PC-3 (cell line): ENCODE data around the gene NNMT. TPM values are rescaled to one million over a fixed set of nuclear protein-coding genes. Genes with fewer than 3 reads are reported as not detected.
A peak's percentile ranks its signal among the peaks of the same experiment; 100 is the strongest.

Experiments used
- ATAC-seq: fragments of 200-7000 bp; cut with Tn5 transposase; 2 replicates; pipeline ENCODE4 v1.9.1; 2020; ENCODE audit warnings: mild to moderate bottlenecking, moderate library complexity
- BruUV-seq: library from RNA; stranded (reverse); fragments of 400-500 nt; replicated peaks from 2 replicates; lab custom pipeline; 2021; lab: Mats Ljungman, UMichigan
- CTCF ChIA-PET: fragments of 300-600 bp; sonication (Branson Sonifier 250); formaldehyde crosslinking; loops from one replicate; lab custom pipeline; 2022; ENCODE audit warnings: antibody characterized with exemption; lab: Charles Lee
- POLR2A ChIA-PET: fragments of 300-600 bp; sonication (Branson Sonifier 250); formaldehyde crosslinking; loops from one replicate; lab custom pipeline; 2022; ENCODE audit warnings: antibody characterized with exemption; ENCODE audit not compliant: unreplicated experiment; lab: Charles Lee
- DNase-seq: peaks from one replicate; pipeline ENCODE4 v3.0.0-alpha.2; 2015
- H2AFZ ChIP-seq: fragments of 300-600 bp; sonication (generic); 2 replicates; pipeline ENCODE4 v1.6.0; 2016; ENCODE audit warnings: antibody characterized with exemption, low read length
- H3F3A ChIP-seq: fragments of 300-600 bp; sonication (generic); one replicate; pipeline ENCODE4 v1.6.0; 2017; ENCODE audit warnings: antibody characterized with exemption, low read length, control low read depth, mild to moderate bottlenecking; ENCODE audit not compliant: unreplicated experiment
- H3K27ac ChIP-seq: fragments of 300-600 bp; sonication (generic); 2 replicates; pipeline ENCODE4 v1.5.1; 2016; ENCODE audit warnings: mild to moderate bottlenecking, low read length
- H3K27me3 ChIP-seq: fragments of 300-600 bp; sonication (generic); 2 replicates; pipeline ENCODE4 v1.6.1; 2016; ENCODE audit warnings: low read length, mixed read lengths
- H3K36me3 ChIP-seq: fragments of 300-600 bp; sonication (generic); 2 replicates; pipeline ENCODE4 v1.6.1; 2016; ENCODE audit warnings: low read depth, mixed run types, low read length, mixed read lengths
- H3K4me1 ChIP-seq: fragments of 300-600 bp; sonication (generic); 2 replicates; pipeline ENCODE4 v1.5.1; 2016; ENCODE audit warnings: low read length; ENCODE audit not compliant: insufficient read depth
- H3K4me2 ChIP-seq: fragments of 300-600 bp; sonication (generic); 2 replicates; pipeline ENCODE4 v1.6.0; 2016; ENCODE audit warnings: low read length
- H3K4me3 ChIP-seq: fragments of 300-600 bp; sonication (generic); 2 replicates; pipeline ENCODE4 v1.5.1; 2016; ENCODE audit warnings: mild to moderate bottlenecking, low read length, mixed read lengths
- H3K79me2 ChIP-seq: fragments of 300-600 bp; sonication (generic); 2 replicates; pipeline ENCODE4 v1.6.1; 2017; ENCODE audit warnings: low read length, mixed read lengths
- H3K9ac ChIP-seq: fragments of 300-600 bp; sonication (generic); 2 replicates; pipeline ENCODE4 v1.6.0; 2016; ENCODE audit warnings: mild to moderate bottlenecking, low read length
- H3K9me2 ChIP-seq: fragments of 300-600 bp; sonication (generic); replicated peaks from 2 replicates; pipeline ENCODE4 v1.6.1; 2016; ENCODE audit warnings: mixed run types, low read length, mixed read lengths
- H3K9me3 ChIP-seq: fragments of 300-600 bp; sonication (generic); 2 replicates; pipeline ENCODE4 v1.6.1; 2016; ENCODE audit warnings: low read length, mixed read lengths
- H4K20me1 ChIP-seq: fragments of 300-600 bp; sonication (generic); 2 replicates; pipeline ENCODE4 v1.6.1; 2016; ENCODE audit warnings: low read length, mixed read lengths
- CTCF ChIP-seq: fragments of 300-600 bp; sonication (generic); conservative IDR thresholded peaks from 2 replicates; pipeline ENCODE4 v1.5.1; 2017; ENCODE audit warnings: antibody characterized with exemption, low read depth, mild to moderate bottlenecking, low read length
- EZH2 ChIP-seq: fragments of 300-600 bp; sonication (generic); IDR thresholded peaks from one replicate; pipeline ENCODE4 v1.6.1; 2017; ENCODE audit warnings: antibody characterized with exemption, mild to moderate bottlenecking, low read length; ENCODE audit not compliant: unreplicated experiment
- EZH2phosphoT487 ChIP-seq: fragments of 300-600 bp; sonication (generic); IDR thresholded peaks from 2 replicates; pipeline ENCODE4 v1.6.1; 2018; ENCODE audit warnings: mild to moderate bottlenecking, antibody characterized with exemption, low read length, borderline replicate concordance
- intact Hi-C: fragments of 100-400 bp; cut with micrococcal nuclease; formaldehyde crosslinking; loops from 2 replicates; pipeline ENCODE4 v1.9.0; 2023
- total RNA-seq: library from RNA; depleted of rRNA; stranded (reverse); fragments of >200 nt; gene quantifications from 2 replicates; pipeline ENCODE4 v1.2.3, GENCODE V29; 2014

Gene NNMT
- total RNA-seq, 1 experiment from 2014 or later = 23.3 TPM

- Histone ChIP-seq H3K9ac (peak overlapping the region; percentile 4; the same call in 1 of the 2 replicates), H3K79me2 (no peaks in the 10 kb centered on the region), H3K4me1 (peaks cover 31% of the 10 kb centered on the region), H3K9me2 (no peaks in the 10 kb centered on the region), H3F3A (no peaks in the 10 kb centered on the region), H3K27ac (peak overlapping the region; percentile 24), H4K20me1 (no peaks in the 10 kb centered on the region), H3K27me3 (peaks cover 14% of the 10 kb centered on the region), H3K36me3 (no peaks in the 10 kb centered on the region), H3K4me2 (peak overlapping the region; percentile 26; the same call in 1 of the 2 replicates), H3K4me3 (no peak overlapping the region), H3K9me3 (no peaks in the 10 kb centered on the region), H2AFZ (0 out of 2 replicates have a peak overlapping the region, but pooled peaks have one; percentile 2)
- CTCF ChIA-PET = no interaction called here
- peak; percentile 75 for DNase-seq
- TF ChIP-seq EZH2phosphoT487 (no peak), EZH2 (no peak), CTCF (no peak)
- BruUV-seq = no TSS peak
- POLR2A ChIA-PET = no interaction called here
- peak; percentile 76 for ATAC-seq
- intact Hi-C loops = loop anchor here (1.0 to 10.0 kb wide), 6 partner anchors 37 to 305 kb away; partner anchors contain the start of gene REXO2
These were observed 16.2 kb upstream of the NNMT start for GRCh38 chr11:114279792-114280546.

- no peaks in the 10 kb centered on the region for H3K36me3 ChIP-seq
- TF ChIP-seq EZH2 (no peak), CTCF (peak; percentile 91)
- ChIA-PET POLR2A (no interaction called here), CTCF (no interaction called here)
- no peaks in the 10 kb centered on the region for H3F3A ChIP-seq
- H3K27ac ChIP-seq = peak overlapping the region; percentile 43
- no peaks in the 10 kb centered on the region for H3K79me2 ChIP-seq
- H3K9me3 ChIP-seq = no peaks in the 10 kb centered on the region
- H3K4me2 ChIP-seq = peak overlapping the region; percentile 26
- no TSS peak for BruUV-seq
- DNase-seq = peak; percentile 93
- peak; percentile 72 for ATAC-seq
- no peaks in the 10 kb centered on the region for H4K20me1 ChIP-seq
- peaks cover 38% of the 10 kb centered on the region for H3K4me1 ChIP-seq
- H3K4me3 ChIP-seq = no peak overlapping the region
- peaks cover 7% of the 10 kb centered on the region; the same call in 1 of the 2 replicates for H3K27me3 ChIP-seq
- H3K9me2 ChIP-seq = no peaks in the 10 kb centered on the region
- peak overlapping the region; percentile 44 for H2AFZ ChIP-seq
- intact Hi-C loops = loop anchor here (1.0 to 10.0 kb wide), 6 partner anchors 37 to 304 kb away; partner anchors contain the start of gene REXO2
- peak overlapping the region; percentile 45 for H3K9ac ChIP-seq
These were observed 15.5 kb upstream of the NNMT start for GRCh38 chr11:114280696-114281095.
